GM13976 (cell line): Measurements from ENCODE around the gene METTL25B.

Source experiments
- DNase-seq: peaks from one replicate; pipeline ENCODE4 v3.0.0; 2012; ENCODE audit warnings: low spot score
- CTCF ChIP-seq: IDR thresholded peaks from 2 replicates; pipeline ENCODE4 v1.5.1; 2012; ENCODE audit warnings: borderline replicate concordance, mild to moderate bottlenecking; ENCODE audit not compliant: insufficient read depth; ENCODE audit errors: extremely low read depth, missing control alignments, control extremely low read depth
- in situ Hi-C: fragments of 300-500 bp; cut with MboI; formaldehyde crosslinking; loops from one replicate; pipeline ENCODE4 v1.12.0; 2022; ENCODE audit warnings: low sequenced_read_pairs, mixed read lengths, inconsistent platforms; ENCODE audit not compliant: unreplicated experiment

METTL25B gene

GRCh38 chr1:156721535-156721934 lies 6.7 kb upstream of the METTL25B start:
- in situ Hi-C loops, result no loop called here
- TF ChIP-seq CTCF, result no peak
- DNase-seq, result no peak

DNA sequence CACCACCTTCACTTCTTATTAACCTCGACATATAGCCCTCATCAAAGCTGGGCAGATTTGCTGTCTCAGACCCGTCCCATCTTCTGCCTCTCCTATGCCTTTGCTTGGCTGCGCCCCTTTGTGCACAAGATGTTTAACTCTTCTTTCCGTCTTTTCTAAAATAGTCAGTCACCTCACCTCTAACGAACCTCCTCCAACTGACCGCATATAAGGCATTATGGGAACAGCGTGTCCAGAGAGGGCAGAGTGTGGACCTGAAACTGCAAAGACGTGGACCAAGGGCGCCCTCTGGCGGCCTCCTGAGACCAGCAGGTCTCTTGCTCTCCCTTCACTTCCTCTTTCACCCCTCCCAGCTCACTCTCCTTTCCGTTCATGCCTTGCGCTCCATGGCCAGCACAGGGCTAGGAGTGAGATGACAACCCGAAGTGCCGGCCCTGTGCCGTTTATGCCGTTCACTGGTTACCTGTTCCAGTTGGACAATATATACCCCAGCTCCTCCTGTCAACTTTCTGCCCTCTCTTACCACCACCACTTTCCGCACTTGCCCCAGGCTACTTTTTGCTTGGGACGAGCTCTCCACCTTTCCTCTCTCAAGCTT lies 2.5 kb upstream of the METTL25B start:
- in situ Hi-C loops, result no loop called here
- peak; percentile 85 for DNase-seq
- peak; percentile 92 for TF ChIP-seq CTCF

DNA sequence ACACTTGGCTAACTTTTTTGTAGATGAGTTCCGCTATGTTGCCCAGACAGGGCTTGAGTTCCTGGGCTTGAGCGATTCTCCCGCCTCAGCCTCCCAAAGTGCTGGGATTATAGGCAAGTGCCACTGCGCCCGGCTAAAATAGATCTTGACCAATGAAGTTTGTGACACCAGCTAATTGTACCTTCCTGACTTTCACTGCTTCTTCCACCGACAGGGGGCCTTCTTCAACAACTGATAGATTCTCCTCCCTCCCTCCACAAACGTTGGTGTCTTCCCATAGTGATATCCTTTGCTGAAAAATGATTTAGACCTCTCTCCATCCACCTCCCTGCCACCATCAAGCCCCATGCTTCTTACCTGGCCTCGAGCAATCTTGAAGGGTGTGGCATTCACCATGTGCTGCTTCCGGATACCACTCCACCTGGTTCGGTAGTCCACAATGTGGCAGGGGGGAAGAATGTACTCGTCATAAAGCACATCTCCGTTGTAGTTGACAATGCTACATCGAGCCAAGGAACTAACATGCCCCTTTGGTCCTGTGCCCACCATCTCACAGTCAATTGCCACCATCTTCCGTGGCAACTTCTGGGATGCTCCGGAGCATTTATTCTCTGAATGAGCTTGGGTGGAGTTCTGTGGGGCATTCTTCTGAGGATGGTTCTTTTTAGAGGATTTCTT lies 1.6 kb upstream of the METTL25B start:
- in situ Hi-C loops, result no loop called here
- peak; percentile 61 for TF ChIP-seq CTCF
- DNase-seq, result peak; percentile 70

DNA sequence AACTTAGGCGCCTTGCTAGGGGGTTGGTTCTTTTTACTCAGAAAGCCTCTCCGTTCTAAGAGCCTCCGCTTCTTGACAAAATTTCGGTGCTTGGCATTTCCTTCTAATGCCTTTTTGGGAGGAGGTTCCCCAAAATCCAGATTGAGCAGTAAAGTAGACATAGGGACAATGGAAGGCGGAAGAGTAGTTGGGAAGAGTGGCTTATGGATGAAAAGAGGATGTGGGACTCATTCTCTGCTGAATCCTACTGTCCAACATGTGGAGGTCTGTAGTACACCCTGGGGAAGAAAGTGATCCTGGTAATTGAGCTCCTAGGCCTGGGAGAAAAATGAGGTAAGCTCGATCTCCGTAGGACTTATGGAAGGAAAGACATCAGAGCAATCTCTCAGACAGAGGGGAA lies 777 bp upstream of the METTL25B start:
- TF ChIP-seq CTCF, result no peak
- no peak for DNase-seq
- in situ Hi-C loops, result no loop called here

GRCh38 chr1:156728599-156729462 lies 562 bp downstream of the METTL25B start, which contains the start of gene ISG20L2:
TSS of gene ISG20L2 (minus strand) at chr1:156728766. CDS start at chr1:156727652, 1,114 bp downstream.
- DNase-seq, result peak; percentile 96
- TF ChIP-seq CTCF, result no peak
- in situ Hi-C loops, result no loop called here

DNA sequence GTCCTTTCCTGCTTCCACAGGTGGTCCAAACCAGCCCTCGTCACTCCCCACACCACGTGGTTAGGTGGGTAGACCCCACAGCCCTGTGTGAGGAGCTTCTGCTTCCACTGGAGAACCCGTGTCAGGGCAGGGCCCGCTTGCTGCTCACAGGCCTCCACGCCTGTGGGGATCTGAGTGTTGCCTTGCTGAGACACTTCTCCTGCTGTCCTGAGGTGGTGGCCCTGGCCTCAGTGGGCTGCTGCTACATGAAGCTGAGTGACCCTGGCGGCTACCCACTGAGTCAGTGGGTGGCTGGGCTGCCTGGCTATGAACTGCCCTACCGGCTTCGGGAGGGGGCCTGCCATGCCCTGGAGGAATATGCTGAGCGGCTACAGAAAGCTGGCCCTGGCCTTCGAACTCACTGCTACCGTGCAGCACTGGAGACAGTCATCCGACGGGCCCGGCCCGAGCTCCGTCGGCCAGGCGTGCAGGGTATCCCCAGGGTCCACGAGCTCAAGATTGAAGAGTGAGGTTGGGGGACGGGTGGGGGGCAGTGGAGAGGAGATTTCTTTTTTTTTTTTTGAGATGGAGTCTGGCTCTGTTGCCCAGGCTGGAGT lies 5.8 kb downstream of the METTL25B start:
- DNase-seq, result no peak
- in situ Hi-C loops, result no loop called here
- TF ChIP-seq CTCF, result no peak
